ENCODE measurements around the gene ATMIN.

The ATMIN gene

DNA sequence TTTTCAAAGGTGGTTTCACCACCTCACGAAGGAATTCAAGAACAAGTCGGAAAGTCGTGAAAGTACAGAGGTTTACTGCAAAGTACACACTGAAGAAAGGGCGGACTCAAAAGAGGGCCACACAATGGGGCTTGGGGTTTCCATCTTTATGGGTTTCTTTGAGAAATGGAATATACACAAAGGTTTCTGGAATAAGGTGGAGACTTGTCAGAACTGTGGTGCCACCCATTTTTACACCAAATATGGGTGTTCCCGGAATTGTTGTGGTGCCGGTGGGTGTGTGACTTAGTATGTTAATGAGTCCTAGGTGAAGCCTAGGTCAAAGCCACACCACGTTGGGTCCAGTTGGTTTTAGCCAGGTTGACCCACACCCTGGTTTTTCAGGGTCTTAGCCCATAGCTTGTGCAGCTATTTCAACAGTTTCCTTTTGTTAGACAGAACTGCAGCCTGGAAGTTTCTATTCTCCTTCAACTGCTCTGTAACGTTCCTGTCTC, 61.1 kb downstream of the ATMIN start:
- ATAC-seq (ENCODE audit: insufficient read depth, low read depth) (no peak), DNase-seq (no peak)
- peaks cover 37% of the 10 kb centered on the region for H3K79me2 ChIP-seq (ENCODE audit: insufficient read depth, low read length)
- TF ChIP-seq CTCF (IDR thresholded peaks at IDR 0.05; ENCODE audit: borderline replicate concordance, extremely low read depth, low read length, poor library complexity, severe bottlenecking) (no peak), EZH2 (IDR thresholded peaks at IDR 0.05; ENCODE audit: borderline replicate concordance, low read depth, low read length, severe bottlenecking) (no peak)
- peak overlapping the region; percentile 90 for H2AFZ ChIP-seq (ENCODE audit: low read depth, low read length)
- H3K4me1 ChIP-seq (ENCODE audit: insufficient read depth, low read length) = peaks cover 19% of the 10 kb centered on the region
- H3K36me3 ChIP-seq (ENCODE audit: insufficient read depth, low read length) = no peaks in the 10 kb centered on the region; the same call in 1 of the 2 replicates
- peak overlapping the region; percentile 64 for H3K27ac ChIP-seq (ENCODE audit: low read length)
- H3K4me3 ChIP-seq (ENCODE audit: low read depth in 1 of 2, low read length in 2 of 2) = peak overlapping the region in 1 of 2 experiments; percentile 52; a peak in 2 of 4 replicates
- peak overlapping the region; percentile 94 for H3K4me2 ChIP-seq (ENCODE audit: insufficient read depth, low read length)
- H3K27me3 ChIP-seq (ENCODE audit: insufficient read depth, low read length, poor library complexity) = no peaks in the 10 kb centered on the region
- H4K20me1 ChIP-seq (ENCODE audit: insufficient read depth, low read length) = 0 out of 2 replicates have a peak, but pooled peaks cover 3% of the 10 kb centered on the region
- H3K9me3 ChIP-seq (ENCODE audit: insufficient read depth, low read length, severe bottlenecking) = no peaks in the 10 kb centered on the region
- H3K9ac ChIP-seq (ENCODE audit: low read depth, low read length) = peak overlapping the region; percentile 19; the same call in 1 of the 2 replicates
